Smooth muscle cell (in vitro differentiated cells): ENCODE data around the gene TMEM69. TPM values are rescaled to one million over a fixed set of nuclear protein-coding genes. Genes with fewer than 3 reads are reported as not detected.
A peak's percentile ranks its signal among the peaks of the same experiment; 100 is the strongest.
"Not testable (repeated sequence)": the region's sequence is repeated elsewhere in the genome, so short reads cannot be mapped to it uniquely, and the experiment has no call there.

ENCODE experiments used
- DNase-seq: peaks from one replicate; lab custom pipeline; 2025; ENCODE audit not compliant: unreplicated experiment; lab: John Stamatoyannopoulos, UW
- H2AFZ ChIP-seq: fragments of 200-600 bp; sonication (generic); 2 replicates; pipeline ENCODE4 v1.6.0; 2016; ENCODE audit warnings: antibody characterized with exemption, low read depth, mild to moderate bottlenecking
- H3F3A ChIP-seq: fragments of 200-600 bp; sonication (generic); 2 replicates; pipeline ENCODE4 v1.6.0; 2017; ENCODE audit warnings: antibody characterized with exemption, low read depth
- H3K27ac ChIP-seq: fragments of 200-600 bp; sonication (generic); 2 replicates; pipeline ENCODE4 v1.5.1; 2016; ENCODE audit warnings: low read depth, mild to moderate bottlenecking
- H3K27me3 ChIP-seq: fragments of 200-600 bp; sonication (generic); 2 replicates; pipeline ENCODE4 v1.6.1; 2016; ENCODE audit warnings: low read depth, mild to moderate bottlenecking
- H3K36me3 ChIP-seq: fragments of 200-600 bp; sonication (generic); 2 replicates; pipeline ENCODE4 v1.5.1; 2016; ENCODE audit warnings: low read depth
- H3K4me1 ChIP-seq: fragments of 200-600 bp; sonication (generic); 2 replicates; pipeline ENCODE4 v1.5.1; 2016; ENCODE audit warnings: low read depth
- H3K4me2 ChIP-seq: fragments of 200-600 bp; sonication (generic); 2 replicates; pipeline ENCODE4 v1.6.0; 2016; ENCODE audit warnings: mild to moderate bottlenecking
- H3K4me3 ChIP-seq: fragments of 200-600 bp; sonication (generic); 2 replicates; pipeline ENCODE4 v1.5.1; 2016; ENCODE audit warnings: mild to moderate bottlenecking
- H3K79me2 ChIP-seq: fragments of 200-600 bp; sonication (generic); 2 replicates; pipeline ENCODE4 v1.6.0; 2016; ENCODE audit warnings: low read depth, mild to moderate bottlenecking
- H3K9ac ChIP-seq: fragments of 200-600 bp; sonication (generic); 2 replicates; pipeline ENCODE4 v1.6.0; 2016; ENCODE audit warnings: low read depth
- H3K9me3 ChIP-seq: fragments of 200-600 bp; sonication (generic); replicated peaks from 2 replicates; pipeline ENCODE4 v1.5.1; 2016; ENCODE audit warnings: low read depth
- H4K20me1 ChIP-seq: fragments of 200-600 bp; sonication (generic); 2 replicates; pipeline ENCODE4 v1.6.0; 2016; ENCODE audit warnings: low read depth
- CTCF ChIP-seq: fragments of 200-600 bp; sonication (generic); IDR thresholded peaks from 2 replicates; pipeline ENCODE4 v1.5.1; 2017; ENCODE audit warnings: borderline replicate concordance, mild to moderate bottlenecking, antibody characterized with exemption; ENCODE audit not compliant: insufficient read depth, poor library complexity, severe bottlenecking
- WGBS: methylation state at CpG from one replicate; pipeline ENCODE4 v1.1.7; 2016; ENCODE audit warnings: low lambda C conversion rate; 5-methylcytosine and 5-hydroxymethylcytosine counted together
- polyA plus RNA-seq: library from polyadenylated mRNA; unstranded; fragments of >200 nt; fragmentation: Nextera tagmentation; extraction: Ambion mirVana; gene quantifications from 2 replicates; pipeline ENCODE4 v1.2.1, GENCODE V29; 2016
- total RNA-seq: library from RNA; depleted of rRNA; stranded (reverse); fragments of >200 nt; gene quantifications from 2 replicates; pipeline ENCODE4 v1.2.3, GENCODE V29; 2014

The TMEM69 gene
- total and polyA plus RNA-seq, 2 experiments from 2014 or later = 16.7 to 19.4 TPM

GRCh38 chr1:45669379-45669778 lies 18.6 kb upstream of the TMEM69 start:
- Histone ChIP-seq H4K20me1 (peaks cover 99% of the 10 kb centered on the region), H2AFZ (no peak overlapping the region), H3K27ac (no peak overlapping the region), H3K9ac (no peak overlapping the region), H3K79me2 (peaks cover 98% of the 10 kb centered on the region), H3K36me3 (no peaks in the 10 kb centered on the region), H3K4me2 (no peak overlapping the region), H3F3A (no peaks in the 10 kb centered on the region), H3K4me1 (no peaks in the 10 kb centered on the region), H3K9me3 (no peaks in the 10 kb centered on the region), H3K27me3 (no peaks in the 10 kb centered on the region), H3K4me3 (no peak overlapping the region)
- WGBS = 70% methylated on average over 1 of the region's 1 CpG
- no peak for TF ChIP-seq CTCF
- DNase-seq = no peak

GRCh38 chr1:45669859-45670655 lies 17.9 kb upstream of the TMEM69 start:
- H3K9me3 ChIP-seq = no peaks in the 10 kb centered on the region
- 93% methylated on average over 6 of the region's 6 CpGs for WGBS
- no peaks in the 10 kb centered on the region for H3K36me3 ChIP-seq
- no peaks in the 10 kb centered on the region for H3K27me3 ChIP-seq
- peaks cover 98% of the 10 kb centered on the region for H3K79me2 ChIP-seq
- no peaks in the 10 kb centered on the region for H3F3A ChIP-seq
- TF ChIP-seq CTCF = no peak
- no peak overlapping the region for H3K4me3 ChIP-seq
- H2AFZ ChIP-seq = no peak overlapping the region
- H3K4me2 ChIP-seq = no peak overlapping the region
- H3K27ac ChIP-seq = peak overlapping the region; percentile 0
- H3K9ac ChIP-seq = no peak overlapping the region
- H3K4me1 ChIP-seq = no peaks in the 10 kb centered on the region
- no peak for DNase-seq
- H4K20me1 ChIP-seq = peaks cover 99% of the 10 kb centered on the region

GRCh38 chr1:45673956-45674355 lies 14.0 kb upstream of the TMEM69 start:
- Histone ChIP-seq H3K27me3 (no peaks in the 10 kb centered on the region), H3K9ac (no peak overlapping the region), H2AFZ (no peak overlapping the region), H3K4me1 (peaks cover 4% of the 10 kb centered on the region), H3K27ac (peak overlapping the region; percentile 23), H3K4me2 (no peak overlapping the region), H3F3A (no peaks in the 10 kb centered on the region), H3K4me3 (no peak overlapping the region), H3K9me3 (no peaks in the 10 kb centered on the region), H4K20me1 (peaks cover 99% of the 10 kb centered on the region), H3K79me2 (peaks cover 99% of the 10 kb centered on the region), H3K36me3 (no peaks in the 10 kb centered on the region)
- 93% methylated on average over 4 of the region's 4 CpGs for WGBS
- TF ChIP-seq CTCF = no peak
- no peak for DNase-seq

GRCh38 chr1:45674478-45674877 lies 13.5 kb upstream of the TMEM69 start:
- no peak overlapping the region for H3K4me2 ChIP-seq
- no peak for TF ChIP-seq CTCF
- 90% methylated on average over 5 of the region's 5 CpGs for WGBS
- DNase-seq = no peak
- peak overlapping the region; percentile 22 for H3K27ac ChIP-seq
- no peak overlapping the region for H3K4me3 ChIP-seq
- no peak overlapping the region for H2AFZ ChIP-seq
- H3F3A ChIP-seq = no peaks in the 10 kb centered on the region
- no peaks in the 10 kb centered on the region for H3K9me3 ChIP-seq
- no peaks in the 10 kb centered on the region for H3K36me3 ChIP-seq
- peaks cover 99% of the 10 kb centered on the region for H3K79me2 ChIP-seq
- no peak overlapping the region for H3K9ac ChIP-seq
- no peaks in the 10 kb centered on the region for H3K27me3 ChIP-seq
- peaks cover 99% of the 10 kb centered on the region for H4K20me1 ChIP-seq
- H3K4me1 ChIP-seq = peaks cover 9% of the 10 kb centered on the region

- not testable (repeated sequence) for DNase-seq, H3F3A ChIP-seq, H2AFZ ChIP-seq, H3K36me3 ChIP-seq, H3K9me3 ChIP-seq, H3K27me3 ChIP-seq, H3K4me1 ChIP-seq, H3K9ac ChIP-seq, H3K4me3 ChIP-seq, H3K4me2 ChIP-seq, H3K27ac ChIP-seq
- WGBS = 89% methylated on average over 7 of the region's 7 CpGs
- Histone ChIP-seq H3K79me2 (peaks cover 100% of the 10 kb centered on the region), H4K20me1 (peaks cover 100% of the 10 kb centered on the region)
These were observed 11.4 kb upstream of the TMEM69 start for GRCh38 chr1:45676553-45676952.
